ENCODE measurements around the gene RFX5. TPM values are rescaled to one million over a fixed set of nuclear protein-coding genes. Genes with fewer than 3 reads are reported as not detected.

The RFX5 gene
- total RNA-seq = 30.1 and 32.5 TPM in 2 replicates

GRCh38 chr1:151346769-151347522 lies at the start of gene RFX5:
Gene RFX5 (minus strand): TSS chr1:151347252. CDS start chr1:151346320, 932 bp downstream.

DNA sequence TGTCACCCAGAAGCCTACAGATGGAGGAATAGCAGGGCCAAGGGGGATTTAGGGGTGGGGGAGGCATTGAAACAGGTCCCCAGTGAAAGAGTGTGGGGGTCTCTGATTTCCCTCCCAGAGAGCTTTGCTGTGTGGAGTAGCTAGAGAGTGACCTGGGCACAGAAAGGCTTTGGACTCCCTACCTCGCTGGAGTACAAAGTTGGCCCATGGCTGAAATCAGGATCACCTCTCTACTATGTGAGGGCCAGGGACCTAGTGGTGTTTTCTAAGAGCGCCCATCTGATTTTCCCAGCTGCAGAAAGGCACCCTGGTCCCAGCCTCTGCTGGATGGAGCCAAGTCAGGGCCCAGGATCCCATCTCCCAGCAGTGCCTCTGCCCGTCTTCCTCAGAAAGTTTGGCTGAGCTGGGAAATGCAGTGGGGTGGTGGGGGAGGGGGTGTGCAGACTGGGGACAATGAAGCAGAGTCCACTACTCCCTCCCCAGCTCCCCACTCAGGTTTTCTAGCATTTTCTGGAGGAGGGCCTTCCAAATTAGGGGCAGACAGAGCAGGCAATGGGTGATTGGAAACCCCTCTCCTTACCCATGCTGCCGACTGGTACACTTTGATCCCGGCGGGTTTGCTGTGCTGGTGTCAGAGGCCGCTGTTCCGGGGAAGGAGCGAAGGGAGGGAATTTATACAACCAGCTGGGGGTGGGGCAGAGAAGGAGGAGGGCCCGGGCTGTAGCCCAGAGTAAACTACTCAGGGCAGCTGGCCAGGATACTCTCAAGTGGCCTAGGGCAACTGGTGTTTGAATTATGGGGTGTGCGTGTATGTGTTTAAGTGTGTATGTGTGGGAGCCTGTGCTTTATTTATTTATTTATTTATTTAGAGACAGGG lies 25.2 kb upstream of the RFX5 start, which contains the start of gene SELENBP1:
Gene SELENBP1 (minus strand): TSS at position 648 of the 877 bp plus-strand sequence. CDS start 64 bp downstream, at position 584.

DNA sequence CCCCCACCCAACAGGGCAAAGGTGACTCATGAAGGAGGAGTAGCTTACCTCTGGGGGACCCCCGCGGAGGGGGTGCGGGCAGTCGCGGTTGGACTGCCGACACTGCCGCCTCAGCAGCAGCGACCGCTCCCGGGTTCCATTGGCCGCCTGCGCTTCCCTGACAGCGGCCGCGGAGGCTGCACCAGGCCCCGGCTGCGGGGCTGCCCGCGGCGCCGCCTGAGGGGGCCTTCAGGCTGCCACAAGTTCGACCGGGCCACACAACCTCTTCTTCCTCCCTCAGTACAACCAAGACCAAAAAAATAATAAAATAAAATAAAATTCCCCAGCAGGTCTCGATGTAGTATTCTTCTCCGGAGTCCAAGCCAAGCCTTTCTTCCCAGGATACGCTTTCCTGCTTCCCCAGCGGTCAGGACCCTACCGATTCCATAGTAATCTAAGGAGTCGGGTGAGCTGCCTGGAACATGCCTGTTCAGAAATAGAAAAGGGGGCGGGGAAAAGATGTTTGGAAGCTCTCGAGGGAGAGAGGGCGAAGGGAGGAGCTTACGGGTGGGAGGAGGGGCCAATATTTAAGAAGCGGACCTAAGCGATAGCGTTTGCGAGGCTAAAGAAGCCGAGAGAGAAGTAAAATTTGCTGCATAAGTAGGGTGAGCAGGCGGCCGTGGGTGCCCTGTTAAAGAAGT lies 19.7 kb downstream of the RFX5 start, which contains the start of gene PI4KB:
Gene PI4KB (minus strand): TSS at position 194 of the 680 bp plus-strand sequence. CDS start 10,935 bp downstream, outside the sequence.

Small RNAs within 50 kb of the gene (small RNA-seq; reads per million reads assigned to genes)
- gene RN7SL444P = not detected

Other genes with a start within 250 kb of the RFX5 start
- gene SEMA6C, start 200.6 kb downstream of the RFX5 start, total RNA-seq = 0.73 and 0.98 TPM in 2 replicates
- not detected in 2 replicates for gene TNFAIP8L2, start 190.6 kb downstream of the RFX5 start, total RNA-seq
- 7.8 and 8.5 TPM in 2 replicates for gene LYSMD1, start 181.3 kb downstream of the RFX5 start, total RNA-seq
- 23.9 and 25.4 TPM in 2 replicates for gene SCNM1, start 181.1 kb downstream of the RFX5 start, total RNA-seq
- gene TMOD4, start 171.3 kb downstream of the RFX5 start, total RNA-seq = not detected in 2 replicates
- gene VPS72, start 157.1 kb downstream of the RFX5 start, total RNA-seq = 25.7 and 37.9 TPM in 2 replicates
- gene PIP5K1A, start 148.7 kb downstream of the RFX5 start, total RNA-seq = 37.8 and 64.1 TPM in 2 replicates
- 151 and 175 TPM in 2 replicates for gene PSMD4, start 92.5 kb downstream of the RFX5 start, total RNA-seq
- 11.8 and 17.2 TPM in 2 replicates for gene ZNF687, start 65.0 kb downstream of the RFX5 start, total RNA-seq
- 40.4 and 50.8 TPM in 2 replicates for gene PI4KB, start 19.8 kb downstream of the RFX5 start, total RNA-seq
- 25.0 and 31.6 TPM in 2 replicates for gene SELENBP1, start 25.5 kb upstream of the RFX5 start, total RNA-seq
- gene PSMB4, start 52.3 kb upstream of the RFX5 start, total RNA-seq = 359 and 406 TPM in 2 replicates
- gene POGZ, start 112.2 kb upstream of the RFX5 start, total RNA-seq = 21.3 and 29.7 TPM in 2 replicates
- under 0.01 TPM in 1 of 2 replicates, not detected in the other for gene CGN, start 164.1 kb upstream of the RFX5 start, total RNA-seq
- 1.1 and 2.0 TPM in 2 replicates for gene TUFT1, start 193.1 kb upstream of the RFX5 start, total RNA-seq